GM12875 (cell line): ENCODE results near the gene CTCFL.

Source experiments
- H3K4me3 ChIP-seq: one replicate; pipeline ENCODE4 v1.5.1; 2011; ENCODE audit warnings: low read depth, low read length, control low read depth
- TF ChIP-seq, protein P1 (sequence below): IDR thresholded peaks from 2 replicates; pipeline ENCODE4 v1.5.1; 2011; ENCODE audit warnings: low read depth, mild to moderate bottlenecking, control low read depth, inconsistent platforms, low read length, moderate library complexity, borderline replicate concordance; ENCODE audit not compliant: insufficient read depth

The CTCFL gene

DNA sequence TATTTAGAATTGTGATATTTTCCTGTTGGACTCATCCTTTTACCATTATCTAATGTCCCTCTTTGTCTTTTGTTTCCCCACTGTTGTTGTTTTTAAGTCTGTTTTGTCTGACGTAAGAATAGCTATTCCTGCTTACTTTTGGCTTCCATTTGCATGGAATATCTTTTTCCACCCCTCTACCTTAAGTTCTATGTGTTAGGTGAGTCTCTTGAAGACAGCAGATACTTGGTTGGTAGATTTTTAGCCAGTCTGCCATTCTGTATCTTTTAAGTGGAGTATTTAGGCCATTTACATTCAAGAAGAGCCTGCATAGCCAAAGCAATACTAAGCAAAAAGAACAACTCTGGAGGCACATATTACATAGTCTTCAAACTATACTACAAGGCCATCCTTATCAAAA, 39.2 kb downstream of the CTCFL start:
- H3K4me3 ChIP-seq = no peak overlapping the region
- TF ChIP-seq, protein P1, sequence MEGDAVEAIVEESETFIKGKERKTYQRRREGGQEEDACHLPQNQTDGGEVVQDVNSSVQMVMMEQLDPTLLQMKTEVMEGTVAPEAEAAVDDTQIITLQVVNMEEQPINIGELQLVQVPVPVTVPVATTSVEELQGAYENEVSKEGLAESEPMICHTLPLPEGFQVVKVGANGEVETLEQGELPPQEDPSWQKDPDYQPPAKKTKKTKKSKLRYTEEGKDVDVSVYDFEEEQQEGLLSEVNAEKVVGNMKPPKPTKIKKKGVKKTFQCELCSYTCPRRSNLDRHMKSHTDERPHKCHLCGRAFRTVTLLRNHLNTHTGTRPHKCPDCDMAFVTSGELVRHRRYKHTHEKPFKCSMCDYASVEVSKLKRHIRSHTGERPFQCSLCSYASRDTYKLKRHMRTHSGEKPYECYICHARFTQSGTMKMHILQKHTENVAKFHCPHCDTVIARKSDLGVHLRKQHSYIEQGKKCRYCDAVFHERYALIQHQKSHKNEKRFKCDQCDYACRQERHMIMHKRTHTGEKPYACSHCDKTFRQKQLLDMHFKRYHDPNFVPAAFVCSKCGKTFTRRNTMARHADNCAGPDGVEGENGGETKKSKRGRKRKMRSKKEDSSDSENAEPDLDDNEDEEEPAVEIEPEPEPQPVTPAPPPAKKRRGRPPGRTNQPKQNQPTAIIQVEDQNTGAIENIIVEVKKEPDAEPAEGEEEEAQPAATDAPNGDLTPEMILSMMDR = no peak

DNA sequence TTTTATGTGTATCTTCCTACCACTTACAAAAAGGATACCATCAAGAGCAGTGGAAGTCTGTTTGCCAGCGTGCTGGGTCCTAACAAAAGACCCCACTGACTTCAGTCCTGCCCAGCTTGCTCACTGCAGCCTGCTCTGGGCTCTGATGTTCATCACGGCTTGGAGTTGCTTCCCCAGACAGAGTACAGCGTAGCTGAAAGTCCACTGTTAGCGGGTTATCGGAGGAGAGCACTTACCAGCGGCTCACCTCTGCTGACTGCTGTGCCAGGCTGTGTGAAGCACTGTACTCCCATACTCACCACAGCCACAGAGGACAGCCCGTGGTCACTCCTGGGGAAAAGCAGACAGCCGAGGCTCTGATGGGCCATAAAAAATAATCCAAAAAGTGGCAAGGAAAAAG, 40.2 kb downstream of the CTCFL start:
- no peak overlapping the region for H3K4me3 ChIP-seq
- TF ChIP-seq, protein P1 = no peak

DNA sequence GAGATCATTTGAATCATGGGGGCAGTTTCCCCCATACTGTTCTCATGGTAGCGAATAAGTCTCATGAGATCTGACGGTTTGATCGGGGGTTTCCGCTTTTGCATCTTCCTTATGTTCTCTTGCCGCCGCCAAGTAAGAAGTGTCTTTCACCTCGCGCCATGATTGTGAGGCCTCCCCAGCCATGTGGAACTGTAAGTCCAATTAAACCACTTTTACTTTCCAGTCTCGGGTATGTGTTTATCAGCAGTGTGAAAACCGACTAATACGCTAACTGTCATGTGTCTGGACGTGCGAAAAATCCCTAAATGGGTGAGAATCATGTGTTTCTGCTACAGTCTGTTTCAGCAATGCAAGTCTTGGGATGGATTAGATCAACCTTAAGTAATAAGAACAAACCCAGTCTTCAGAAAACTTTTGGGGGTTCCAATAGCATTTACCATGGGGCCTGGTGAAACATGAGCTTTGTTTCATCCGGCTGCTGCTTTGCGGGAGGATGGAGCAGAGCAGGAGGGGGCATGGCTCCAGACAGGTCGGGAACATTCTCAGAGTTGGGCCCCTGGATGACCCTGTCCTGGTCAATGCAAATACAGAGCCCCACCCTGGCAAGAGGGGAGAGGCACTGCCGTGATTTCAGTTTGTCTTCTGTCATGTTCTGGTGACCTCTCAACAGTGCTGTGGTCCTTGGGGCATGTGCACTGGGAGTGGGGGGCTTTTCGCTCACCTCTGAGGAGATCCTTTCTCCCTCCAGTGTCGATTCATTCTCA, 41.5 kb downstream of the CTCFL start:
- TF ChIP-seq, protein P1 = no peak

DNA sequence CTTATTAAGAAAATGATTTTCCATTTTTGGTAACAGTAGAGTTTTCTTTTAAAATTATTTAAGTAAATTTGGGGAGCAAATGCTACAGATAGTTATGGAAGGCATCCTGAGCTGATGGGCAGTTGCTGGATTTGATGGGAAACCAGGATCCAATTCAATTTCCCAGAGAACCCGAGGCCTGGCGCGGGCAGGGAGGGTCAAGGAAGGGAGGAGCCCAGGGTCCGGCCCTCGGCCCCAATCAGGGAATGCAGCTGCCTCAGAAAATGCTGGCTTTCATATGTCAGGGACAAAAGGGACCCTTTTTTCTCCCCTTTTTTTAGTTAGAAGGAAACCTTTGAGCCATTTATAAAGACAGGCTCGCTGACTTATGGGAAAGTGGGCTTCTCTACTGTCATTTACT, 42.1 kb downstream of the CTCFL start:
- TF ChIP-seq, protein P1 = no peak
- H3K4me3 ChIP-seq = no peak overlapping the region

More for the DNA sequence above, 41.5 kb downstream of the CTCFL start:
- H3K4me3 ChIP-seq = no peak overlapping the region

DNA sequence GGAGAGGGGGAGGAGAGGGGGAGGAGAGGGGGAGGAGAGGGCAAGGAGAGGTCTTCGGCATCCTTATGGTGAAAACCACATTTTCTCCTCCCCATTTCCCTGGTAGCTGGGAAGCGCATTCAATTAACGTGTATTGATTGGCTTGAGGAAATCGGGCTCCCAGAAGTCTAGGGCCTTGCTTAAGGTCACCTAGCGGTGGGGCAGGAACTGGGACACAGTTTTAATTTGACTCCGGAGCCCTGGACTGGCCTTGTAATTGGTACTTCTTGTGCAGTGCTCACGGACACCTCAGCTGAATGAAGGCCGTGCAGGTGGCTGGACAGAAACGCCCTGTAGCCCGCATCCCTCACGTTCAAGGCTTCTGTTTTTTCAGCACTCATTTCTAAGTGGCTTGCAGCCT, 42.8 kb downstream of the CTCFL start:
- no peak overlapping the region for H3K4me3 ChIP-seq

DNA sequence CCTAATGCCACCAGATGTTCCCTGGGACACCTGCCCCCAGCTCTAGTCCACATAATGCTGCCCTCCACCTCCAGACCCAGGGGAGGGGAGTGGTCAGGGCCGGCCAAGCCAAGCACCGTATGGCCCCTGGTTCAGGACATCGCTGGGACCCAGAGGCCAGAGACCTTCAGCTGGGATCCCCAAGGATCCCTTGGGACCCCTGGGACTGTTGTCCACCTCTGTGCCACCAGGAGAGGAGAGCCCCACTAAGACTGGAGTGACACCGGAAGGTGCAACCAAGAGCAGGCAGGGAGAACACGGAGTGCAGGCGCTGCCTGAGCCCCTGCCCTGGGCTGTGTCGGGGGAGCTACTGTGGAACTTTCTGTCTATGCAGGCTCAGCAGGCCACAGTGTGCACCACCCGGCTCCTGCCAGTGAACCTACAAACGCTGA, 43.6 kb downstream of the CTCFL start:
- H3K4me3 ChIP-seq = peak overlapping the region; percentile 22
- TF ChIP-seq, protein P1 = no peak

More for the DNA sequence above, 42.8 kb downstream of the CTCFL start:
- TF ChIP-seq, protein P1 = peak; percentile 33; the same call in 1 of the 2 replicates
